ENCODE results near the gene FBLIM1.

FBLIM1 gene

GRCh38 chr1:15765495-15766194 is 7.0 kb downstream of the FBLIM1 start:
- POLR2A ChIA-PET = no interaction called here
- TF ChIP-seq, protein P1, sequence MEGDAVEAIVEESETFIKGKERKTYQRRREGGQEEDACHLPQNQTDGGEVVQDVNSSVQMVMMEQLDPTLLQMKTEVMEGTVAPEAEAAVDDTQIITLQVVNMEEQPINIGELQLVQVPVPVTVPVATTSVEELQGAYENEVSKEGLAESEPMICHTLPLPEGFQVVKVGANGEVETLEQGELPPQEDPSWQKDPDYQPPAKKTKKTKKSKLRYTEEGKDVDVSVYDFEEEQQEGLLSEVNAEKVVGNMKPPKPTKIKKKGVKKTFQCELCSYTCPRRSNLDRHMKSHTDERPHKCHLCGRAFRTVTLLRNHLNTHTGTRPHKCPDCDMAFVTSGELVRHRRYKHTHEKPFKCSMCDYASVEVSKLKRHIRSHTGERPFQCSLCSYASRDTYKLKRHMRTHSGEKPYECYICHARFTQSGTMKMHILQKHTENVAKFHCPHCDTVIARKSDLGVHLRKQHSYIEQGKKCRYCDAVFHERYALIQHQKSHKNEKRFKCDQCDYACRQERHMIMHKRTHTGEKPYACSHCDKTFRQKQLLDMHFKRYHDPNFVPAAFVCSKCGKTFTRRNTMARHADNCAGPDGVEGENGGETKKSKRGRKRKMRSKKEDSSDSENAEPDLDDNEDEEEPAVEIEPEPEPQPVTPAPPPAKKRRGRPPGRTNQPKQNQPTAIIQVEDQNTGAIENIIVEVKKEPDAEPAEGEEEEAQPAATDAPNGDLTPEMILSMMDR (IDR thresholded peaks at IDR 0.05; ENCODE audit: control extremely low read depth, extremely low read depth, low read depth, missing control alignments) = no peak
- DNase-seq (ENCODE audit: extremely low spot score) = no peak
- CTCF ChIA-PET = interaction anchor here (1.0 to 2.8 kb wide), 5 partner anchors 9 to 291 kb away, joined by 3 to 8 read pairs (median 3); no protein-coding TSS in a partner anchor

DNA sequence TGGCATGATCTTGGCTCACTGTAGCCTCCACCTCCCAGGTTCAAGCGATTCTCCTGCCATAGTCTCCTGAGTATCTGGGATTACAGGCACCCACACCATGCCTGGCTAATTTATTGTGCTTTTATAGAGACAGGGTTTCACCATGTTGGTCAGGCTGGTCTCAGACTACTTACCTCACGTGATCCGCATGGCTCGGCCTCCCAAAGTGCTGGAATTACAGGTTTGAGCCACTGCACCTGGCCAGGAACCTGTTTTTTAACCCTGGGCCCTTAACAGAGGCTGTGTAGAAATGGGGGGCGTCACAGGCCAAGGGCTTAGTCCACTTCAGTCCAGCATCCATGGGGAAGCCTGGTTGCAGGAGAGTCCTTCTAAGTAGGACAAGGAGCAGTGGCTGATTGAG is 9.3 kb downstream of the FBLIM1 start:
- ChIA-PET CTCF (interaction anchor here (1.2 kb wide), 1 partner anchor 24 kb away, joined by 5 read pairs; no protein-coding TSS in a partner anchor), POLR2A (interaction anchor here (0.6 kb wide), 1 partner anchor 170 kb away, joined by 3 read pairs; no protein-coding TSS in a partner anchor)
- no peak for DNase-seq (ENCODE audit: extremely low spot score)
- TF ChIP-seq, protein P1 (IDR thresholded peaks at IDR 0.05; ENCODE audit: control extremely low read depth, extremely low read depth, low read depth, missing control alignments) = no peak

DNA sequence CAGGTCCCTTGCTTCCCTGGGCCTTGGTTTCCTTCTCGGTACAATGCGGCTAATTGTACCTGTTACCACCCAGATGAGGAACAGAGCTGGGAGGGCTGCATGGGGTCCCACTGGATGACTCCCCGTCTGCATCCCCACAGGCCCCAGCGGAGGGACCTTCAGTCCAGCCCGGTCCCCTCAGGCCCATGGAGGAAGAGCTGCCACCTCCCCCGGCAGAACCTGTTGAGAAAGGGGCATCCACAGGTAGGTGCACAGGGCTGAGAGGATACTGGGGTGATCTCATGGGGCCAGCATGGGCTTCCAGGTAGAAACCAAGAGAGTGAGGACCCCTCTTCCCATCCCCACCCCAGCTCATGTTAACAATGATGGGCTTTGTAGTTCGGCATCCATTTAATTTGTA is 9.8 kb downstream of the FBLIM1 start:
- ChIA-PET CTCF (interaction anchor here (1.2 kb wide), 1 partner anchor 23 kb away, joined by 5 read pairs; no protein-coding TSS in a partner anchor), POLR2A (interaction anchor here (0.6 kb wide), 1 partner anchor 170 kb away, joined by 3 read pairs; no protein-coding TSS in a partner anchor)
- TF ChIP-seq, protein P1 (IDR thresholded peaks at IDR 0.05; ENCODE audit: control extremely low read depth, extremely low read depth, low read depth, missing control alignments) = no peak
- DNase-seq (ENCODE audit: extremely low spot score) = no peak

GRCh38 chr1:15770313-15770962 is 11.8 kb downstream of the FBLIM1 start:
- TF ChIP-seq, protein P1 (IDR thresholded peaks at IDR 0.05; ENCODE audit: control extremely low read depth, extremely low read depth, low read depth, missing control alignments) = no peak
- CTCF ChIA-PET = no interaction called here
- DNase-seq (ENCODE audit: extremely low spot score) = no peak
- POLR2A ChIA-PET = no interaction called here

DNA sequence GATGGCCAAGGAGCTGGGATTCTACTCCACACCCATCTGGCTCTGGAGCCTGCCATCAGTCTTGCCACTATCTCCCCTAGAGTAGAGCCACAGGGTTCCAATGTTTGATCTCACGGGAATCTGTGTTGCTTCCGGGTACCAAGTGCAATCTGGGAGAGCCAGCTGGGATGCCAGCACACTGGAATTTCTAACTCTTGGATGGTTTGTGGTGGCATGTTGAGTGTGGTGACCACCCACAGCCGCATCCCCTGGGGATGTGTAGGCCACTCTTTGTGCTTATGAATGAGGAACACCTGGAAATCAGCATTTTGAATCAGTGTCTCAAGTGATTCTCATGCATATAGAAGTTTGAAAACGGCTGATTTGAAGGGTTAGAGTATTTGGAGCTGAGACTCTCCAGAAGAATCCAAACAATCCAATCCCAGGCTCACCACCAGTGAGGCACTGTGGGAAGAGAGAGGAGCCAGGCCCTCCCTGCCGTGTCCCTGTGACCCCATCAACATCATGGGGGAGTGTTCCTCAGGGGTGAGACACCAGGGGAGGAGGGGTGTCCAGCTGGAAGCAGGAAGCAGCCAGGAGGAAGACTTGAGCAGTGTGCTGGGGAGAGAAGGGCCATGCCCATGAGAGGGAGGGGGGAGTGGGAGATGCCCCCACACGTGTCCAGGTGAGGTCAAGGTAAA is 13.4 kb downstream of the FBLIM1 start:
- DNase-seq (ENCODE audit: extremely low spot score) = no peak
- ChIA-PET CTCF (interaction anchor here (0.9 to 1.5 kb wide), 5 partner anchors 15 to 32 kb away, joined by 3 to 5 read pairs (median 3); no protein-coding TSS in a partner anchor), POLR2A (no interaction called here)
- TF ChIP-seq, protein P1 (IDR thresholded peaks at IDR 0.05; ENCODE audit: control extremely low read depth, extremely low read depth, low read depth, missing control alignments) = no peak

- CTCF ChIA-PET = interaction anchor here (0.8 to 2.4 kb wide), 4 partner anchors 8 to 20 kb away, joined by 3 to 12 read pairs (median 5); no protein-coding TSS in a partner anchor
These were observed 17.1 kb downstream of the FBLIM1 start for GRCh38 chr1:15775706-15776105.

More at GRCh38 chr1:15775706-15776105, 17.1 kb downstream of the FBLIM1 start:
- no peak for DNase-seq (ENCODE audit: extremely low spot score)
- POLR2A ChIA-PET = no interaction called here
- TF ChIP-seq, protein P1 (IDR thresholded peaks at IDR 0.05; ENCODE audit: control extremely low read depth, extremely low read depth, low read depth, missing control alignments) = no peak
